Measurements from ENCODE around the gene PEX11A.

The PEX11A gene

GRCh38 chr15:89674526-89674925, 16.0 kb downstream of the PEX11A start:
- DNase-seq (ENCODE audit: low read depth) = no peak

- DNase-seq (ENCODE audit: low read depth) = peak; percentile 33
Observed at GRCh38 chr15:89673165-89673512, 17.4 kb downstream of the PEX11A start.

- no peak for DNase-seq (ENCODE audit: low read depth)
Observed at GRCh38 chr15:89672221-89673164, 18.1 kb downstream of the PEX11A start.

- no peak for DNase-seq (ENCODE audit: low read depth)
Observed at GRCh38 chr15:89671687-89672086, 18.9 kb downstream of the PEX11A start.

GRCh38 chr15:89670971-89671560, 19.5 kb downstream of the PEX11A start:
- DNase-seq (ENCODE audit: low read depth) = no peak

GRCh38 chr15:89669941-89670340, 20.6 kb downstream of the PEX11A start:
- DNase-seq (ENCODE audit: low read depth) = no peak

- no peak for DNase-seq (ENCODE audit: low read depth)
Observed at GRCh38 chr15:89669309-89669865, 21.2 kb downstream of the PEX11A start.

- no peak for DNase-seq (ENCODE audit: low read depth)
Observed at GRCh38 chr15:89668171-89668570, 22.4 kb downstream of the PEX11A start.

GRCh38 chr15:89667706-89667960, 22.9 kb downstream of the PEX11A start:
- DNase-seq (ENCODE audit: low read depth) = no peak

- no peak for DNase-seq (ENCODE audit: low read depth)
Observed at GRCh38 chr15:89666858-89667705, 23.5 kb downstream of the PEX11A start.

GRCh38 chr15:89666184-89666857, 24.2 kb downstream of the PEX11A start:
- DNase-seq (ENCODE audit: low read depth) = no peak

GRCh38 chr15:89665449-89666181, 24.9 kb downstream of the PEX11A start:
- no peak for DNase-seq (ENCODE audit: low read depth)

- DNase-seq (ENCODE audit: low read depth) = no peak
Observed at GRCh38 chr15:89664441-89665350, 25.9 kb downstream of the PEX11A start.

- DNase-seq (ENCODE audit: low read depth) = no peak
Observed at GRCh38 chr15:89662893-89663626, 27.5 kb downstream of the PEX11A start.

GRCh38 chr15:89660556-89660955, 30.0 kb downstream of the PEX11A start:
- no peak for DNase-seq (ENCODE audit: low read depth)

- no peak for DNase-seq (ENCODE audit: low read depth)
Observed at GRCh38 chr15:89659295-89659694, 31.3 kb downstream of the PEX11A start.

- no peak for DNase-seq (ENCODE audit: low read depth)
Observed at GRCh38 chr15:89657686-89658200, 32.8 kb downstream of the PEX11A start.

GRCh38 chr15:89656116-89656815, 34.3 kb downstream of the PEX11A start:
- DNase-seq (ENCODE audit: low read depth) = no peak
